GM12878 (cell line): ENCODE results near the gene SETD6.

Experiments
- BHLHE40 ChIP-seq, 2 experiments: fragments of 450-650 bp in 1 of 2; IDR thresholded peaks; 2 replicates each; pipeline ENCODE4 v1.6.1; 2011 to 2017; ENCODE audit warnings: low read depth in 2 of 2, borderline replicate concordance in 1 of 2, improper control_type of control experiment in 1 of 2, low read length in 1 of 2, mild to moderate bottlenecking in 1 of 2
- CBX5 ChIP-seq: sonication (generic); IDR thresholded peaks from 2 replicates; pipeline ENCODE4 v1.6.1; 2016; ENCODE audit warnings: low read depth, moderate library complexity, mild to moderate bottlenecking, inconsistent platforms
- CHD4 ChIP-seq: fragments of 200-600 bp; sonication (generic); IDR thresholded peaks from 2 replicates; pipeline ENCODE4 v1.6.1; 2016; ENCODE audit warnings: mild to moderate bottlenecking
- CTCF ChIP-seq, 3 experiments: IDR thresholded peaks in 2 of 3; conservative IDR thresholded peaks in 1 of 3; 2 replicates each; pipeline ENCODE4 v1.5.1; 2011; ENCODE audit warnings: low read depth in 3 of 3, low read length in 3 of 3, mild to moderate bottlenecking in 3 of 3, control low read depth in 2 of 3, moderate library complexity in 2 of 3, inconsistent platforms in 1 of 3, mixed read lengths in 1 of 3; ENCODE audit not compliant: control insufficient read depth in 2 of 3, insufficient read depth in 1 of 3; ENCODE audit errors: extremely low read depth in 1 of 3
- YBX1 ChIP-seq: fragments of 450-650 bp; IDR thresholded peaks from 2 replicates; pipeline ENCODE4 v1.6.1; 2016; ENCODE audit warnings: antibody characterized with exemption
- ZNF217 ChIP-seq: fragments of 450-650 bp; IDR thresholded peaks from 2 replicates; pipeline ENCODE4 v1.6.1; 2017; ENCODE audit warnings: antibody characterized with exemption, mild to moderate bottlenecking

- TF ChIP-seq CTCF (IDR thresholded peaks at IDR 0.05 in 2 of 3, conservative IDR thresholded peaks at IDR 0.05 in 1 of 3; ENCODE audit: control insufficient read depth in 2 of 3, extremely low read depth in 1 of 3, insufficient read depth in 1 of 3, low read depth in 3 of 3, low read length in 3 of 3) (no peak), ZNF217 (no peak), BHLHE40 (IDR thresholded peaks at IDR 0.05; ENCODE audit: borderline replicate concordance in 1 of 2, low read depth in 2 of 2, low read length in 1 of 2) (no peak), CHD4 (no peak), CBX5 (no peak), YBX1 (no peak)
These were observed 48.9 kb upstream of the SETD6 start for GRCh38 chr16:58466396-58466795.
